Nephron progenitor cell (in vitro differentiated cells): ENCODE data around the gene WWTR1.

ENCODE experiments used
- DNase-seq: peaks from one replicate; pipeline ENCODE4 v3.0.0; 2021
- H3K27ac Mint-ChIP-seq: 2 replicates; pipeline ENCODE4 v1.8.0; 2021; ENCODE audit warnings: mild to moderate bottlenecking, moderate library complexity, mixed read lengths
- H3K27me3 Mint-ChIP-seq: 2 replicates; pipeline ENCODE4 v1.8.0; 2021; ENCODE audit warnings: mild to moderate bottlenecking, low read depth, mixed read lengths; ENCODE audit not compliant: poor library complexity
- H3K36me3 Mint-ChIP-seq: 2 replicates; pipeline ENCODE4 v1.8.0; 2021; ENCODE audit warnings: low read depth, mixed read lengths
- H3K4me1 Mint-ChIP-seq: 2 replicates; pipeline ENCODE4 v1.8.0; 2021; ENCODE audit warnings: mixed read lengths
- H3K4me3 Mint-ChIP-seq: 2 replicates; pipeline ENCODE4 v1.8.0; 2021; ENCODE audit warnings: mild to moderate bottlenecking, moderate library complexity, mixed read lengths
- H3K9me3 Mint-ChIP-seq: 2 replicates; pipeline ENCODE4 v1.8.0; 2021; ENCODE audit warnings: mild to moderate bottlenecking, moderate library complexity, mixed read lengths
- TF ChIP-seq, protein P1 (sequence below): fragments of 200-600 bp; sonication (generic); IDR thresholded peaks from 2 replicates; pipeline ENCODE4 v1.5.0; 2021; ENCODE audit warnings: antibody characterized with exemption

Gene WWTR1

DNA sequence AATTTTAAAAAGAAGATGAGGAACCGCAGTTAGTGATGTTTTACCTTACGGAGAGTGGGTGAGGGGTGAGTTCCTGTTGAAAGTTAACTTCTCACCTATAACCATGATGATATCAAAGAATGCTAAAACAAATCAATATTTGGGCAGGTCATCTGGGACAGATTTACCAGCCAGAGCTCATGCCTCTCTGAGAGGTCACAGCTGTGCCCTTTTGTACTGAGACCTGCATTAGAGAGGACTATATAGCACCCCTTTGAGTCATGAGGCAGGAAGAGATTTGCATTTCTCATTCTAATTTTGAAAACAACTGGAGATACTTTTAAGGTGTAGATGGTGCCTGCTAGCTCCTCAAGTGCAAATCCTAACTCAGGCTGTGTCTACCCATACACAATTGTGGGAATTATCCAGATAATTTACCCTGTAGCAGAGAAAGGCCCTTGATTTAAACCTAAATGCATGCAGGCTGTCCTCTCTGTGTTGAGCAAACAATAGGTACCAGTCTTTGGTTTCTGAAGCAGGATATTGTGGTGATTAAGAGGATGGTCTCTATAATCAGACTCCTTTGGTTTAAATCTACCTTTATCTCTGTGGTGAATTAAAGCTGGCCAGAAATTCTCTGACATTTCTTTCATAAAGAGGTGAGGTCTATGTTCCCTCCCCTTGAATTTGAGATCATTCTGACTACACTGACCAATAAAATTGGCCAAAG is 189.2 kb downstream of the WWTR1 start:
- H3K9me3 Mint-ChIP-seq, result no peaks in the 10 kb centered on the region
- no peak for DNase-seq
- H3K4me1 Mint-ChIP-seq, result peaks cover 51% of the 10 kb centered on the region
- H3K4me3 Mint-ChIP-seq, result no peak overlapping the region
- TF ChIP-seq, protein P1, sequence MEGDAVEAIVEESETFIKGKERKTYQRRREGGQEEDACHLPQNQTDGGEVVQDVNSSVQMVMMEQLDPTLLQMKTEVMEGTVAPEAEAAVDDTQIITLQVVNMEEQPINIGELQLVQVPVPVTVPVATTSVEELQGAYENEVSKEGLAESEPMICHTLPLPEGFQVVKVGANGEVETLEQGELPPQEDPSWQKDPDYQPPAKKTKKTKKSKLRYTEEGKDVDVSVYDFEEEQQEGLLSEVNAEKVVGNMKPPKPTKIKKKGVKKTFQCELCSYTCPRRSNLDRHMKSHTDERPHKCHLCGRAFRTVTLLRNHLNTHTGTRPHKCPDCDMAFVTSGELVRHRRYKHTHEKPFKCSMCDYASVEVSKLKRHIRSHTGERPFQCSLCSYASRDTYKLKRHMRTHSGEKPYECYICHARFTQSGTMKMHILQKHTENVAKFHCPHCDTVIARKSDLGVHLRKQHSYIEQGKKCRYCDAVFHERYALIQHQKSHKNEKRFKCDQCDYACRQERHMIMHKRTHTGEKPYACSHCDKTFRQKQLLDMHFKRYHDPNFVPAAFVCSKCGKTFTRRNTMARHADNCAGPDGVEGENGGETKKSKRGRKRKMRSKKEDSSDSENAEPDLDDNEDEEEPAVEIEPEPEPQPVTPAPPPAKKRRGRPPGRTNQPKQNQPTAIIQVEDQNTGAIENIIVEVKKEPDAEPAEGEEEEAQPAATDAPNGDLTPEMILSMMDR, result no peak
- H3K27ac Mint-ChIP-seq, result no peak overlapping the region
- H3K27me3 Mint-ChIP-seq, result no peaks in the 10 kb centered on the region
- H3K36me3 Mint-ChIP-seq, result no peaks in the 10 kb centered on the region
